ENCODE measurements around the gene RCAN2.

The RCAN2 gene

DNA sequence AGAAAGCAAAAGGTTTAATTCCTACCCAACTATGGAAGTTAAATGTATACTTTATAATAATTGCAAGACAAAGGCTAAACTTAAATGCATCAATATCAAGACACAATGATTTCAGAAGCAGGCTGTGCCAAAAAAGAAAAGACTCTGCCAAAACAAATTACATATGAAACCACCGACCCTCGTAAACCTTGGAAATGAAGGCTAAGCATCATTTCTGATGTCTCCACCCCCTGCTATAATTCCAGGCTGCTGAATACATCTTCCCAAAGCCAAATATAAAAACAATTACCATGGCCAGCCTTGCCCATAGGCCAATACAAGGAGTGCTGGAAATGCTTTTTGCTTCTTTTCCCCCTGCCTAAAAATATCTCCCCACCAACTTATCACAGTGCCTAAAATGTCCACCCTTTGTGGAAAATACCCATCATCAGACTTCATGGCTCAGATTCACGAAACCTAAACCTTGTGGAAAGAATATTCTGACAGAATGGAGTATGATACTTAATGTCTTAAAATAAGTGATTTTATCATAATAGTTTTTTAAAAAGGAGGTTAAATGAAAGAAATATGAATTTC is 37.4 kb downstream of the RCAN2 start:
- DNase-seq (ENCODE audit: insufficient read length, low spot score), result no peak
- FAIRE-seq, result no peak
- TF ChIP-seq CTCF (IDR thresholded peaks at IDR 0.05; ENCODE audit: insufficient read depth, missing control alignments), result no peak

GRCh38 chr6:46453216-46453615 is 38.0 kb downstream of the RCAN2 start:
- FAIRE-seq (no peak), DNase-seq (ENCODE audit: insufficient read length, low spot score) (no peak)
- no peak for TF ChIP-seq CTCF (IDR thresholded peaks at IDR 0.05; ENCODE audit: insufficient read depth, missing control alignments)

- DNase-seq (ENCODE audit: insufficient read length, low spot score) (no peak), FAIRE-seq (no peak)
- TF ChIP-seq CTCF (IDR thresholded peaks at IDR 0.05; ENCODE audit: insufficient read depth, missing control alignments), result no peak
These were observed 38.8 kb downstream of the RCAN2 start for GRCh38 chr6:46452312-46452917.

DNA sequence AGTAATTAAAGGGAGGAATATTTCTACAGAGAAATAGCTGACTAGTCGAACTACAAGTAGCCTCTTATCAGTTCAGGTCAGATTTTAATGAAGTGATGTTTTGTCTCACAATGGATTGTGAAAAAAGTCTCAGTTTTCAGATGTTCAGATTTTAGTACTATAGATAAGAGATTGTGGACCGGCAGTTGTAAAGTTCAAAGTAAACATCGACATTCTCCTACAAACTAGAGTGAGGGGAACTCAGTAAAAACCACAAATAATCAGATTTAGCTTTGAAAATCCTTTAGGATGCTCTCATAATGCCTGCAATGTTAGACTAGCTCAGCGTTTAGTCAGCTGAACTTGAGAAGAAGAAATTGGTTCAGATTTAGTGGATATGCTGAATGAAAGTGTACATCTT is 39.9 kb downstream of the RCAN2 start:
- TF ChIP-seq CTCF (IDR thresholded peaks at IDR 0.05; ENCODE audit: insufficient read depth, missing control alignments), result no peak
- DNase-seq (ENCODE audit: insufficient read length, low spot score) (no peak), FAIRE-seq (no peak)

DNA sequence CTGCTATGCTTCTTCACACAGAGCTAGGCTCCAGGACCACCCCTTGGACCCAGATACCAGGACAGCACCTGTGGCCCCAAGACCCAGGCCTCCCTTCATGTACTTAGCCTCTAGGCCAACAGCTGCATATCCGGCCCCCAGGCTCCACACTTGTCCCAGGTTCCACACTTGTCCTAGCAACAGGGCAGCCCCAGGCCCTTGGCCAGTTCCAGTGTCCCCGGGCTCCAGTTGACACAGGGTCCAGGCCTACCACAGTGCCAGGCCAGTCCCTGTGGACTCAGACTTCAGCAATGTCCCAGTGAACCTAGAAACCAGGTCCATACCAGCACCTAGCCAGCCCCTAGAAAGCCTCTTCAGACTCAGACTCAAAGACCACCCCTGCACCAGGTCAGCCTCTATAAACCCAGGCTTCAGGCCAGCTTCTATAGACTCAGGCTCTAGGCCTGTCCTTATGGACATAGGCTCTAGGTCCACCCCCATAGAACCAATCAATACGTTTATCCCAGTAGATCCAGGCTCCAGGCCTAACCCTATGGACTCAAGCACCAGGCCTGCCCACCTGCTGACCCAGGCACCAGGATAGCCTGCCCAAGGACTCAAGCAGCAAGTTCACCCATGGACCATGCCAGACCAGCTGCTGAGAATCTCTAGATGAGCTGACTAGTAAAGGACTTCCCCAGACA is 46.3 kb downstream of the RCAN2 start:
- FAIRE-seq (no peak), DNase-seq (ENCODE audit: insufficient read length, low spot score) (no peak)
- TF ChIP-seq CTCF (IDR thresholded peaks at IDR 0.05; ENCODE audit: insufficient read depth, missing control alignments), result no peak

- DNase-seq (ENCODE audit: insufficient read length, low spot score) (no peak), FAIRE-seq (no peak)
- no peak for TF ChIP-seq CTCF (IDR thresholded peaks at IDR 0.05; ENCODE audit: insufficient read depth, missing control alignments)
These were observed 47.6 kb downstream of the RCAN2 start for GRCh38 chr6:46443623-46444022.

DNA sequence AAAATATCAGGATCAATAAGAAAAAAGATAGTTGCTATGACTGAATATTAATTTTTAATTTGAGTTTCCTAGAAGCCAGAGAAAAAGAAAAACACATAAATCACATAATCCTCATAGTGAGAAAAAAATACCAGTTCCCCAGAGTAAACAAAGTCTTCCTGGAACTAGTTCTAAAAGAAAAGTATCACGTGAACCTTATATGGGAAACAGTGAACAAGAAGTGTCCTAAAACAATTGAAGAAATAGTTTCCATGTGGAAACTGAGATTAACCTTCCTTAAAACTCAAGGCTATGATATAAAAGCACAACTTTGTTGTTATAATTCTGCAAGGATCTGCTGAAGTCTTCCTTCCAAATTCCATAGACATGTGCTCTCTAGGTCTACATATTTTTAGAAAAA is 50.6 kb downstream of the RCAN2 start:
- FAIRE-seq, result no peak
- TF ChIP-seq CTCF (IDR thresholded peaks at IDR 0.05; ENCODE audit: insufficient read depth, missing control alignments), result no peak
- DNase-seq (ENCODE audit: insufficient read length, low spot score), result no peak
